ENCODE data around the gene NAT10.
A peak's percentile ranks its signal among the peaks of the same experiment; 100 is the strongest.

The NAT10 gene

DNA sequence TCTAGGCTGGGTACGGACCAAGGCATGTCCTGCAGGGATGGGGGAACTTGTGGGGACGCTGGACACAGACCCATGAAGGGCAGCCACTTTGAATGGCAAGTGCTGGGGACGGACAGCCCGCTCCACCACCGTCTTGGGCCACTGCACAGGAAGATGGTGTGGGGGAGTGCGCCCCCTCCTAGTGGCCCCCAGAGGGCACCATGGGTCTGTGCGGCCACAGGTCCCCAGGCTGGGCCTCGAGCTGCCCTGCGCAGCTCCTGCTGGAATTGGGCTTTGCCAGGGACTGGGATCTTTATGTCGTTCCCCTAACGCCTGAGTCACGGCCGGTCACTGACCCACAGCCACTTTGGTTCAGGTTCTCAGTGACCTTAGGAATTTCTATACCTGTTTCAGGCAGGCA is 44.4 kb downstream of the NAT10 start:
- TF ChIP-seq FOXP2 (optimal IDR thresholded peaks at IDR 0.05; ENCODE audit: borderline replicate concordance, extremely low read depth, extremely low read length, insufficient read depth) (no peak), SIN3A (IDR thresholded peaks at IDR 0.05; ENCODE audit: borderline replicate concordance, insufficient read depth, low read length) (no peak), TAF1 (IDR thresholded peaks at IDR 0.05; ENCODE audit: borderline replicate concordance, insufficient read depth, low read length) (no peak), POLR2AphosphoS5 (IDR thresholded peaks at IDR 0.05; ENCODE audit: low read depth, low read length) (peak; percentile 47; the same call in 1 of the 2 replicates)
- TF ChIP-seq, protein P1, sequence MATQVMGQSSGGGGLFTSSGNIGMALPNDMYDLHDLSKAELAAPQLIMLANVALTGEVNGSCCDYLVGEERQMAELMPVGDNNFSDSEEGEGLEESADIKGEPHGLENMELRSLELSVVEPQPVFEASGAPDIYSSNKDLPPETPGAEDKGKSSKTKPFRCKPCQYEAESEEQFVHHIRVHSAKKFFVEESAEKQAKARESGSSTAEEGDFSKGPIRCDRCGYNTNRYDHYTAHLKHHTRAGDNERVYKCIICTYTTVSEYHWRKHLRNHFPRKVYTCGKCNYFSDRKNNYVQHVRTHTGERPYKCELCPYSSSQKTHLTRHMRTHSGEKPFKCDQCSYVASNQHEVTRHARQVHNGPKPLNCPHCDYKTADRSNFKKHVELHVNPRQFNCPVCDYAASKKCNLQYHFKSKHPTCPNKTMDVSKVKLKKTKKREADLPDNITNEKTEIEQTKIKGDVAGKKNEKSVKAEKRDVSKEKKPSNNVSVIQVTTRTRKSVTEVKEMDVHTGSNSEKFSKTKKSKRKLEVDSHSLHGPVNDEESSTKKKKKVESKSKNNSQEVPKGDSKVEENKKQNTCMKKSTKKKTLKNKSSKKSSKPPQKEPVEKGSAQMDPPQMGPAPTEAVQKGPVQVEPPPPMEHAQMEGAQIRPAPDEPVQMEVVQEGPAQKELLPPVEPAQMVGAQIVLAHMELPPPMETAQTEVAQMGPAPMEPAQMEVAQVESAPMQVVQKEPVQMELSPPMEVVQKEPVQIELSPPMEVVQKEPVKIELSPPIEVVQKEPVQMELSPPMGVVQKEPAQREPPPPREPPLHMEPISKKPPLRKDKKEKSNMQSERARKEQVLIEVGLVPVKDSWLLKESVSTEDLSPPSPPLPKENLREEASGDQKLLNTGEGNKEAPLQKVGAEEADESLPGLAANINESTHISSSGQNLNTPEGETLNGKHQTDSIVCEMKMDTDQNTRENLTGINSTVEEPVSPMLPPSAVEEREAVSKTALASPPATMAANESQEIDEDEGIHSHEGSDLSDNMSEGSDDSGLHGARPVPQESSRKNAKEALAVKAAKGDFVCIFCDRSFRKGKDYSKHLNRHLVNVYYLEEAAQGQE (IDR thresholded peaks at IDR 0.05; ENCODE audit: insufficient read depth in 1 of 2, low read depth in 2 of 2, low read length in 2 of 2): no peak

GRCh38 chr11:34150494-34151151 is 45.2 kb downstream of the NAT10 start:
- TF ChIP-seq TAF1 (IDR thresholded peaks at IDR 0.05; ENCODE audit: borderline replicate concordance, insufficient read depth, low read length): no peak
- no peak; the same call in 1 of the 2 replicates for TF ChIP-seq POLR2AphosphoS5 (IDR thresholded peaks at IDR 0.05; ENCODE audit: low read depth, low read length)
- TF ChIP-seq, protein P1 (IDR thresholded peaks at IDR 0.05; ENCODE audit: insufficient read depth in 1 of 2, low read depth in 2 of 2, low read length in 2 of 2): no peak
- no peak for TF ChIP-seq FOXP2 (optimal IDR thresholded peaks at IDR 0.05; ENCODE audit: borderline replicate concordance, extremely low read depth, extremely low read length, insufficient read depth)
- no peak for TF ChIP-seq SIN3A (IDR thresholded peaks at IDR 0.05; ENCODE audit: borderline replicate concordance, insufficient read depth, low read length)

DNA sequence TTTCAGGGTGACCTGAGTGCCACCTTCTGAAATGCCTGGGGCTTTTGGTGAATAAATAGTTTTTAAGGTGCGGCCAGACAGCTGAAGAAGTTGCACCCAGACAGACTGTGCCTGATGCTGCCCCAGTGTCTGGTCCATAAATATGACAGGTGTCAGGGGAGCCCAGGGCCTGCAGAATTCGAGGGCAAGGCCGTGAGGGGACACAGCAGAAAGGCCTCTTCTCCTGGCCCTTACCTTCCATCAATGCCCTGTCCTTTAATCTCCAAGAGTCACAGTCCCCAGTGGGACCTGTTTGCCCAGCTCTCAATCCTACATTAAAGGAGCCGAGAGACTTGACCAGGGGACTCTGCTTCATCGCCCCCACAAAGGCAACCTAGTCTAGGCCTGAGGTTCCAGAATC is 45.7 kb downstream of the NAT10 start:
- TF ChIP-seq, protein P1 (IDR thresholded peaks at IDR 0.05; ENCODE audit: insufficient read depth in 1 of 2, low read depth in 2 of 2, low read length in 2 of 2): no peak
- TF ChIP-seq FOXP2 (optimal IDR thresholded peaks at IDR 0.05; ENCODE audit: borderline replicate concordance, extremely low read depth, extremely low read length, insufficient read depth): no peak
- no peak; the same call in 1 of the 2 replicates for TF ChIP-seq POLR2AphosphoS5 (IDR thresholded peaks at IDR 0.05; ENCODE audit: low read depth, low read length)
- TF ChIP-seq TAF1 (IDR thresholded peaks at IDR 0.05; ENCODE audit: borderline replicate concordance, insufficient read depth, low read length): no peak
- TF ChIP-seq SIN3A (IDR thresholded peaks at IDR 0.05; ENCODE audit: borderline replicate concordance, insufficient read depth, low read length): no peak

- no peak for TF ChIP-seq FOXP2 (optimal IDR thresholded peaks at IDR 0.05; ENCODE audit: borderline replicate concordance, extremely low read depth, extremely low read length, insufficient read depth)
- TF ChIP-seq, protein P1 (IDR thresholded peaks at IDR 0.05; ENCODE audit: insufficient read depth in 1 of 2, low read depth in 2 of 2, low read length in 2 of 2): no peak
- TF ChIP-seq POLR2AphosphoS5 (IDR thresholded peaks at IDR 0.05; ENCODE audit: low read depth, low read length): no peak
- TF ChIP-seq SIN3A (IDR thresholded peaks at IDR 0.05; ENCODE audit: borderline replicate concordance, insufficient read depth, low read length): no peak
- no peak for TF ChIP-seq TAF1 (IDR thresholded peaks at IDR 0.05; ENCODE audit: borderline replicate concordance, insufficient read depth, low read length)
Measured at GRCh38 chr11:34151916-34152845, 46.8 kb downstream of the NAT10 start.
